SK-N-SH treated with all-trans-retinoic acid at 6 μM for 48 hours (cell line): ENCODE measurements around the gene ZDHHC3.

Source experiments
- ARNTL ChIP-seq: fragments of 450-650 bp; formaldehyde crosslinking; IDR thresholded peaks from 2 replicates; pipeline ENCODE4 v1.5.0; 2020; ENCODE audit warnings: low read depth, mild to moderate bottlenecking, moderate library complexity, borderline replicate concordance
- ESRRG ChIP-seq: fragments of 250-450 bp; sonication (Bioruptor Pico); IDR thresholded peaks from 2 replicates; pipeline ENCODE4 v1.6.1; 2021; ENCODE audit warnings: mild to moderate bottlenecking
- GLIS3 ChIP-seq: fragments of 250-450 bp; sonication (Bioruptor Pico); IDR thresholded peaks from 2 replicates; pipeline ENCODE4 v1.5.0; 2020; ENCODE audit warnings: mild to moderate bottlenecking, moderate library complexity
- ISL1 ChIP-seq: fragments of 250-450 bp; sonication (Bioruptor Pico); IDR thresholded peaks from 2 replicates; pipeline ENCODE4 v2.1.2; 2022; ENCODE audit warnings: mild to moderate bottlenecking, moderate library complexity
- PPARA ChIP-seq: fragments of 250-450 bp; sonication (Bioruptor Pico); IDR thresholded peaks from 2 replicates; pipeline ENCODE4 v1.5.0; 2020; ENCODE audit warnings: mild to moderate bottlenecking, borderline replicate concordance
- SNAI2 ChIP-seq: fragments of 250-450 bp; sonication (Bioruptor Pico); IDR thresholded peaks from 2 replicates; pipeline ENCODE4 v1.5.0; 2020; ENCODE audit warnings: mild to moderate bottlenecking, moderate library complexity
- TCF4 ChIP-seq: fragments of 250-450 bp; sonication (Bioruptor Pico); IDR thresholded peaks from 2 replicates; pipeline ENCODE4 v1.8.0; 2021; ENCODE audit warnings: mild to moderate bottlenecking, moderate library complexity, borderline replicate concordance
- ZFP30 ChIP-seq: fragments of 450-650 bp; formaldehyde crosslinking; IDR thresholded peaks from 2 replicates; pipeline ENCODE4 v1.5.0; 2022; ENCODE audit warnings: mild to moderate bottlenecking, moderate library complexity
- TF ChIP-seq, protein P1 (sequence below): fragments of 250-450 bp; sonication (Bioruptor Pico); IDR thresholded peaks from 2 replicates; pipeline ENCODE4 v1.8.0; 2020; ENCODE audit warnings: mild to moderate bottlenecking, moderate library complexity, borderline replicate concordance

- TF ChIP-seq GLIS3 (CRISPR knock-in tag): no peak
- TF ChIP-seq, protein P1, sequence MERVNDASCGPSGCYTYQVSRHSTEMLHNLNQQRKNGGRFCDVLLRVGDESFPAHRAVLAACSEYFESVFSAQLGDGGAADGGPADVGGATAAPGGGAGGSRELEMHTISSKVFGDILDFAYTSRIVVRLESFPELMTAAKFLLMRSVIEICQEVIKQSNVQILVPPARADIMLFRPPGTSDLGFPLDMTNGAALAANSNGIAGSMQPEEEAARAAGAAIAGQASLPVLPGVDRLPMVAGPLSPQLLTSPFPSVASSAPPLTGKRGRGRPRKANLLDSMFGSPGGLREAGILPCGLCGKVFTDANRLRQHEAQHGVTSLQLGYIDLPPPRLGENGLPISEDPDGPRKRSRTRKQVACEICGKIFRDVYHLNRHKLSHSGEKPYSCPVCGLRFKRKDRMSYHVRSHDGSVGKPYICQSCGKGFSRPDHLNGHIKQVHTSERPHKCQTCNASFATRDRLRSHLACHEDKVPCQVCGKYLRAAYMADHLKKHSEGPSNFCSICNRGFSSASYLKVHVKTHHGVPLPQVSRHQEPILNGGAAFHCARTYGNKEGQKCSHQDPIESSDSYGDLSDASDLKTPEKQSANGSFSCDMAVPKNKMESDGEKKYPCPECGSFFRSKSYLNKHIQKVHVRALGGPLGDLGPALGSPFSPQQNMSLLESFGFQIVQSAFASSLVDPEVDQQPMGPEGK (CRISPR knock-in tag): no peak
- no peak for TF ChIP-seq SNAI2
- no peak for TF ChIP-seq ZFP30 (CRISPR knock-in tag)
- no peak for TF ChIP-seq ISL1 (CRISPR knock-in tag)
- no peak for TF ChIP-seq PPARA (CRISPR knock-in tag)
- TF ChIP-seq ARNTL: no peak
- TF ChIP-seq ESRRG (CRISPR knock-in tag): no peak
- no peak for TF ChIP-seq TCF4 (CRISPR knock-in tag)
Measured at GRCh38 chr3:44894485-44894884, 81.5 kb downstream of the ZDHHC3 start.
